ENCODE results near the gene PTGIS. TPM values are rescaled to one million over a fixed set of nuclear protein-coding genes. Genes with fewer than 3 reads are reported as not detected.

Gene PTGIS
- polyA plus RNA-seq, 1 donor (not counting 4 experiments of a cell fraction or from before 2014, with no cell fraction given): not detected

DNA sequence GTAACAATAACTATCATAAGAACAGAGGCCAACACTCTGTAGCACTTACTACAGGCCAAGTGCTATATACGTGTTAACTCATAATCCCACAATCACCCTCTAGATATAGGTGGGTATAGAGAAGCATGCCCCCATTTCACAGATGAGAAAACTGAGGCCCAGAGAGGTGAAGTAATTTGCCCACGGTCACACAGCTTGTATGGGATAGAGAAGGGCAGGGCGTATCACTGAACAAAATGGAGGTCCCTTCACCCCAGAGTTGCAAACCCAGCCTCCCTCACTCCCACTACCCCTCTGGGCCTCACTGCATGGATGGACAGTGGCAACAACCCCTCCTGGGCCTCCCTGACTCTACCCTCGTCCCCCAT, 31.8 kb upstream of the PTGIS start:
- Histone ChIP-seq H4K20me1 (ENCODE audit: control insufficient read depth, extremely low read depth, insufficient read depth, low read length) (no peaks in the 10 kb centered on the region), H3K9me3 (ENCODE audit: control insufficient read depth, low read depth, low read length) (no peaks in the 10 kb centered on the region), H3K27ac (ENCODE audit: control insufficient read depth, insufficient read depth, low read length) (no peak overlapping the region), H3K36me3 (ENCODE audit: control insufficient read depth in 2 of 2, extremely low read depth in 1 of 2, insufficient read depth in 2 of 2, low read length in 2 of 2) (no peaks in the 10 kb centered on the region), H3K79me2 (ENCODE audit: control insufficient read depth, insufficient read depth, low read length) (no peaks in the 10 kb centered on the region), H3K4me2 (ENCODE audit: control insufficient read depth, extremely low read depth, insufficient read depth, low read depth, low read length) (no peak overlapping the region), H3K4me3 (ENCODE audit: control insufficient read depth in 2 of 3, extremely low read depth in 1 of 3, insufficient read depth in 2 of 3, low read depth in 1 of 3, low read length in 3 of 3) (no peak overlapping the region), H3K4me1 (ENCODE audit: control insufficient read depth, extremely low read depth, insufficient read depth, low read length) (peaks cover 5% of the 10 kb centered on the region), H3K27me3 (ENCODE audit: control insufficient read depth, extremely low read depth, insufficient read depth, low read length) (no peaks in the 10 kb centered on the region), H2AFZ (ENCODE audit: control insufficient read depth, low read length) (no peak overlapping the region), H3K9ac (ENCODE audit: control insufficient read depth, extremely low read depth, insufficient read depth, low read length) (no peak overlapping the region), H3K9me1 (ENCODE audit: control insufficient read depth, extremely low read depth, insufficient read depth, low read length) (no peaks in the 10 kb centered on the region)
- DNase-seq (ENCODE audit: low read depth, low spot score): no peak
- no peak for TF ChIP-seq EZH2 (IDR thresholded peaks at IDR 0.05; ENCODE audit: low read length)
- TF ChIP-seq CTCF (optimal IDR thresholded peaks at IDR 0.05 in 1 of 3, IDR thresholded peaks at IDR 0.05 in 1 of 3, conservative IDR thresholded peaks at IDR 0.05 in 1 of 3; ENCODE audit: extremely low read depth in 1 of 3, insufficient read depth in 2 of 3, low read length in 3 of 3): no peak
- dilution Hi-C loops (cut with MboI; ENCODE audit: extremely low pct_ligation_motif_present, low sequenced_read_pairs): no loop called here
- FAIRE-seq: no peak

DNA sequence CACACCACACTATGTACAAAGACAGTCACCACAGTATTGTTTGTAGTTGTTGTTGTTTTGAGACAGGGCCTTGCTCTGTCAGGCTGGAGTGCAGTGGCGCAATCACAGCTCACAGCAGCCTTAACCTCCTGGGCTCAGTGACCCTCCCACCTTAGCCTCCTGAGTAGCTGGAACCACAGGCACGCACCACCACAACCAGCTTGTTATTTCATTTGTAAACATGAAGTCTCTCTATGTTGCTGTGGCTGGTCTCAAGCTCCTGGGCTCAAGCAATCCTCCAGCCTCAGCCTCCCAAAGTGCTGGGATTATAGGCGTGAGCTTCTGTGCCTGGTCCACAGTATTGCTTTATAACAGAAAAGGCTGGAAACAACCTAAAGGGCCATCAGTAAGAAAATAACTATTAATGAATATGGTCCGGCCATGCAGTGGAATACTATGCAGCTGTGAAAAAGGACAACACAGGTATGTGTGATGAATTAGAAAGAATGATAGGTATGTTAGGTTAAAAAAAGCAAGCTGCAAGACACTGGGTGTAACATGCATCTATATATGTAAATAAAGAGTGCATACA, 30.0 kb upstream of the PTGIS start:
- Histone ChIP-seq H3K4me1 (ENCODE audit: control insufficient read depth, extremely low read depth, insufficient read depth, low read length) (peaks cover 11% of the 10 kb centered on the region), H3K9me1 (ENCODE audit: control insufficient read depth, extremely low read depth, insufficient read depth, low read length) (no peaks in the 10 kb centered on the region), H3K4me2 (ENCODE audit: control insufficient read depth, extremely low read depth, insufficient read depth, low read depth, low read length) (no peak overlapping the region), H3K27ac (ENCODE audit: control insufficient read depth, insufficient read depth, low read length) (no peak overlapping the region), H3K9me3 (ENCODE audit: control insufficient read depth, low read depth, low read length) (no peaks in the 10 kb centered on the region), H3K27me3 (ENCODE audit: control insufficient read depth, extremely low read depth, insufficient read depth, low read length) (peaks cover under 1% of the 10 kb centered on the region), H4K20me1 (ENCODE audit: control insufficient read depth, extremely low read depth, insufficient read depth, low read length) (no peaks in the 10 kb centered on the region), H3K36me3 (ENCODE audit: control insufficient read depth in 2 of 2, extremely low read depth in 1 of 2, insufficient read depth in 2 of 2, low read length in 2 of 2) (no peaks in the 10 kb centered on the region), H3K9ac (ENCODE audit: control insufficient read depth, extremely low read depth, insufficient read depth, low read length) (no peak overlapping the region), H3K4me3 (ENCODE audit: control insufficient read depth in 2 of 3, extremely low read depth in 1 of 3, insufficient read depth in 2 of 3, low read depth in 1 of 3, low read length in 3 of 3) (no peak overlapping the region), H3K79me2 (ENCODE audit: control insufficient read depth, insufficient read depth, low read length) (no peaks in the 10 kb centered on the region), H2AFZ (ENCODE audit: control insufficient read depth, low read length) (no peak overlapping the region)
- dilution Hi-C loops (cut with MboI; ENCODE audit: extremely low pct_ligation_motif_present, low sequenced_read_pairs): no loop called here
- FAIRE-seq: no peak
- no peak for DNase-seq (ENCODE audit: low read depth, low spot score)
- TF ChIP-seq EZH2 (IDR thresholded peaks at IDR 0.05; ENCODE audit: low read length): no peak
- no peak for TF ChIP-seq CTCF (optimal IDR thresholded peaks at IDR 0.05 in 1 of 3, IDR thresholded peaks at IDR 0.05 in 1 of 3, conservative IDR thresholded peaks at IDR 0.05 in 1 of 3; ENCODE audit: extremely low read depth in 1 of 3, insufficient read depth in 2 of 3, low read length in 3 of 3)

Measured in keratinocyte (primary cell).